ENCODE data around the gene ARID3B. TPM values are rescaled to one million over a fixed set of nuclear protein-coding genes. Genes with fewer than 3 reads are reported as not detected.
A peak's percentile ranks its signal among the peaks of the same experiment; 100 is the strongest.

ARID3B gene
- total and polyA plus RNA-seq, 2 of the 13 experiments (the other 11 are each of a cell fraction or from before 2014, with no cell fraction given), result 5.3 to 12.8 TPM

DNA sequence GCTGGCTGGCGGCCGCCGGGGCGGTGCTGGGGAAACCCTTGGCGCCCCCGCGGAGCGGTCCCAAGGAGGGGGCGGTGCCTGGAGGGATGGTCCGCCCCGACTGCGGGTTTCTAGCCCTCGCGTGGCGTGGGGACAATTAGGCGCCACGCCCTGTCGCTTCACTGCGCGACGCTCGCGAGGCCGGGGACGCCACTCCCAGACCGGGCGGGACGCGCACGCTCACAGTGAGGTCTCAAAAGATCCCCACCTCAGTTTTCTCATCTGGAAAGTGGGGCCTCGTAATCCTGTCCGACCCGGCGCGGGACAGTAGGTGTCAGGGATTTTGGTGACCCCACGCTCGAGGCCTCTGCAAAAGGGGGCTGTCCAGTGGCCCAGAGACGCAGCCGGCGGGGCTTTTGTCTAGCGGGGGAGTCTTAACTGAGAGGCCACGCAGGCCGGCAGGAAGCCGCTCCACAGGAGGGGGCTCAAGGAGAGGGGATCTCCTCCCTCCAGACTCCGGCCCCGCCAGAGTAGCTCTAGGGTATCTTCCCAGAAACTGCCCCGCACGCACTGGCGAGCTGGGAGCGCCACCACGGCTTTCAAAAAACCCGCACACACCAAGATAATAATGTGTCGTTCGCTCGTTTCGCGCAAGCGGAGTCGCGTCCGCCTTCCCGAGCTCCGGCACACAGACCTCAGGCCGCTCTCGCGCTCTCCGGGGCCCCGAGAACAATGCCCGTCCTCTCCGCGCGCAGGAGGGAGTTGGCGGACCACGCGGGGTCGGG is 73.9 kb downstream of the ARID3B start (continued):
- TF ChIP-seq, protein P1, sequence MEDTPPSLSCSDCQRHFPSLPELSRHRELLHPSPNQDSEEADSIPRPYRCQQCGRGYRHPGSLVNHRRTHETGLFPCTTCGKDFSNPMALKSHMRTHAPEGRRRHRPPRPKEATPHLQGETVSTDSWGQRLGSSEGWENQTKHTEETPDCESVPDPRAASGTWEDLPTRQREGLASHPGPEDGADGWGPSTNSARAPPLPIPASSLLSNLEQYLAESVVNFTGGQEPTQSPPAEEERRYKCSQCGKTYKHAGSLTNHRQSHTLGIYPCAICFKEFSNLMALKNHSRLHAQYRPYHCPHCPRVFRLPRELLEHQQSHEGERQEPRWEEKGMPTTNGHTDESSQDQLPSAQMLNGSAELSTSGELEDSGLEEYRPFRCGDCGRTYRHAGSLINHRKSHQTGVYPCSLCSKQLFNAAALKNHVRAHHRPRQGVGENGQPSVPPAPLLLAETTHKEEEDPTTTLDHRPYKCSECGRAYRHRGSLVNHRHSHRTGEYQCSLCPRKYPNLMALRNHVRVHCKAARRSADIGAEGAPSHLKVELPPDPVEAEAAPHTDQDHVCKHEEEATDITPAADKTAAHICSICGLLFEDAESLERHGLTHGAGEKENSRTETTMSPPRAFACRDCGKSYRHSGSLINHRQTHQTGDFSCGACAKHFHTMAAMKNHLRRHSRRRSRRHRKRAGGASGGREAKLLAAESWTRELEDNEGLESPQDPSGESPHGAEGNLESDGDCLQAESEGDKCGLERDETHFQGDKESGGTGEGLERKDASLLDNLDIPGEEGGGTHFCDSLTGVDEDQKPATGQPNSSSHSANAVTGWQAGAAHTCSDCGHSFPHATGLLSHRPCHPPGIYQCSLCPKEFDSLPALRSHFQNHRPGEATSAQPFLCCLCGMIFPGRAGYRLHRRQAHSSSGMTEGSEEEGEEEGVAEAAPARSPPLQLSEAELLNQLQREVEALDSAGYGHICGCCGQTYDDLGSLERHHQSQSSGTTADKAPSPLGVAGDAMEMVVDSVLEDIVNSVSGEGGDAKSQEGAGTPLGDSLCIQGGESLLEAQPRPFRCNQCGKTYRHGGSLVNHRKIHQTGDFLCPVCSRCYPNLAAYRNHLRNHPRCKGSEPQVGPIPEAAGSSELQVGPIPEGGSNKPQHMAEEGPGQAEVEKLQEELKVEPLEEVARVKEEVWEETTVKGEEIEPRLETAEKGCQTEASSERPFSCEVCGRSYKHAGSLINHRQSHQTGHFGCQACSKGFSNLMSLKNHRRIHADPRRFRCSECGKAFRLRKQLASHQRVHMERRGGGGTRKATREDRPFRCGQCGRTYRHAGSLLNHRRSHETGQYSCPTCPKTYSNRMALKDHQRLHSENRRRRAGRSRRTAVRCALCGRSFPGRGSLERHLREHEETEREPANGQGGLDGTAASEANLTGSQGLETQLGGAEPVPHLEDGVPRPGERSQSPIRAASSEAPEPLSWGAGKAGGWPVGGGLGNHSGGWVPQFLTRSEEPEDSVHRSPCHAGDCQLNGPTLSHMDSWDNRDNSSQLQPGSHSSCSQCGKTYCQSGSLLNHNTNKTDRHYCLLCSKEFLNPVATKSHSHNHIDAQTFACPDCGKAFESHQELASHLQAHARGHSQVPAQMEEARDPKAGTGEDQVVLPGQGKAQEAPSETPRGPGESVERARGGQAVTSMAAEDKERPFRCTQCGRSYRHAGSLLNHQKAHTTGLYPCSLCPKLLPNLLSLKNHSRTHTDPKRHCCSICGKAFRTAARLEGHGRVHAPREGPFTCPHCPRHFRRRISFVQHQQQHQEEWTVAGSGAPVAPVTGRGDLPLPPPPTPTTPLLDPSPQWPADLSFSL (CRISPR knock-in tag; IDR thresholded peaks at IDR 0.05), result no peak
- TF ChIP-seq, protein P2, sequence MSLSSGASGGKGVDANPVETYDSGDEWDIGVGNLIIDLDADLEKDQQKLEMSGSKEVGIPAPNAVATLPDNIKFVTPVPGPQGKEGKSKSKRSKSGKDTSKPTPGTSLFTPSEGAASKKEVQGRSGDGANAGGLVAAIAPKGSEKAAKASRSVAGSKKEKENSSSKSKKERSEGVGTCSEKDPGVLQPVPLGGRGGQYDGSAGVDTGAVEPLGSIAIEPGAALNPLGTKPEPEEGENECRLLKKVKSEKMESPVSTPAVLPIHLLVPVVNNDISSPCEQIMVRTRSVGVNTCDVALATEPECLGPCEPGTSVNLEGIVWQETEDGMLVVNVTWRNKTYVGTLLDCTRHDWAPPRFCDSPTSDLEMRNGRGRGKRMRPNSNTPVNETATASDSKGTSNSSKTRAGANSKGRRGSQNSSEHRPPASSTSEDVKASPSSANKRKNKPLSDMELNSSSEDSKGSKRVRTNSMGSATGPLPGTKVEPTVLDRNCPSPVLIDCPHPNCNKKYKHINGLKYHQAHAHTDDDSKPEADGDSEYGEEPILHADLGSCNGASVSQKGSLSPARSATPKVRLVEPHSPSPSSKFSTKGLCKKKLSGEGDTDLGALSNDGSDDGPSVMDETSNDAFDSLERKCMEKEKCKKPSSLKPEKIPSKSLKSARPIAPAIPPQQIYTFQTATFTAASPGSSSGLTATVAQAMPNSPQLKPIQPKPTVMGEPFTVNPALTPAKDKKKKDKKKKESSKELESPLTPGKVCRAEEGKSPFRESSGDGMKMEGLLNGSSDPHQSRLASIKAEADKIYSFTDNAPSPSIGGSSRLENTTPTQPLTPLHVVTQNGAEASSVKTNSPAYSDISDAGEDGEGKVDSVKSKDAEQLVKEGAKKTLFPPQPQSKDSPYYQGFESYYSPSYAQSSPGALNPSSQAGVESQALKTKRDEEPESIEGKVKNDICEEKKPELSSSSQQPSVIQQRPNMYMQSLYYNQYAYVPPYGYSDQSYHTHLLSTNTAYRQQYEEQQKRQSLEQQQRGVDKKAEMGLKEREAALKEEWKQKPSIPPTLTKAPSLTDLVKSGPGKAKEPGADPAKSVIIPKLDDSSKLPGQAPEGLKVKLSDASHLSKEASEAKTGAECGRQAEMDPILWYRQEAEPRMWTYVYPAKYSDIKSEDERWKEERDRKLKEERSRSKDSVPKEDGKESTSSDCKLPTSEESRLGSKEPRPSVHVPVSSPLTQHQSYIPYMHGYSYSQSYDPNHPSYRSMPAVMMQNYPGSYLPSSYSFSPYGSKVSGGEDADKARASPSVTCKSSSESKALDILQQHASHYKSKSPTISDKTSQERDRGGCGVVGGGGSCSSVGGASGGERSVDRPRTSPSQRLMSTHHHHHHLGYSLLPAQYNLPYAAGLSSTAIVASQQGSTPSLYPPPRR (CRISPR knock-in tag; IDR thresholded peaks at IDR 0.05; ENCODE audit: borderline replicate concordance), result peak; percentile 39; the same call in 1 of the 2 replicates
- TF ChIP-seq SKI (IDR thresholded peaks at IDR 0.05; ENCODE audit: partially characterized antibody) (peak; percentile 34), NFIC (IDR thresholded peaks at IDR 0.05; ENCODE audit: low read length) (no peak), ZNF605 (CRISPR knock-in tag; IDR thresholded peaks at IDR 0.05) (peak; percentile 54; the same call in 1 of the 2 replicates), ZNF264 (CRISPR knock-in tag; IDR thresholded peaks at IDR 0.05) (peak; percentile 8; the same call in 1 of the 2 replicates), SRF (IDR thresholded peaks at IDR 0.05; ENCODE audit: low read depth, low read length) (no peak), ZNF83 (CRISPR knock-in tag; IDR thresholded peaks at IDR 0.05; ENCODE audit: borderline replicate concordance) (peak; percentile 51; the same call in 1 of the 2 replicates), BCLAF1 (IDR thresholded peaks at IDR 0.05) (no peak), ZKSCAN5 (CRISPR knock-in tag; IDR thresholded peaks at IDR 0.05) (no peak), GMEB1 (CRISPR knock-in tag; IDR thresholded peaks at IDR 0.05; ENCODE audit: borderline replicate concordance) (0 out of 2 replicates have a peak, but pooled peaks have one; percentile 25), ELF4 (CRISPR knock-in tag; IDR thresholded peaks at IDR 0.05; ENCODE audit: borderline replicate concordance) (no peak; the same call in 1 of the 2 replicates)

Measured in HepG2 (cell line).